PC-3 (cell line): ENCODE measurements around the gene PPP1R8. TPM values are rescaled to one million over a fixed set of nuclear protein-coding genes. Genes with fewer than 3 reads are reported as not detected.

Experiments
- ATAC-seq: fragments of 200-7000 bp; cut with Tn5 transposase; 2 replicates; pipeline ENCODE4 v1.9.1; 2020; ENCODE audit warnings: mild to moderate bottlenecking, moderate library complexity
- BruUV-seq: library from RNA; stranded (reverse); fragments of 400-500 nt; replicated peaks from 2 replicates; lab custom pipeline; 2021; lab: Mats Ljungman, UMichigan
- CTCF ChIA-PET: fragments of 300-600 bp; sonication (Branson Sonifier 250); formaldehyde crosslinking; loops from one replicate; lab custom pipeline; 2022; ENCODE audit warnings: antibody characterized with exemption; lab: Charles Lee
- POLR2A ChIA-PET: fragments of 300-600 bp; sonication (Branson Sonifier 250); formaldehyde crosslinking; loops from one replicate; lab custom pipeline; 2022; ENCODE audit warnings: antibody characterized with exemption; ENCODE audit not compliant: unreplicated experiment; lab: Charles Lee
- DNase-seq: peaks from one replicate; pipeline ENCODE4 v3.0.0-alpha.2; 2015
- H2AFZ ChIP-seq: fragments of 300-600 bp; sonication (generic); 2 replicates; pipeline ENCODE4 v1.6.0; 2016; ENCODE audit warnings: antibody characterized with exemption, low read length
- H3F3A ChIP-seq: fragments of 300-600 bp; sonication (generic); one replicate; pipeline ENCODE4 v1.6.0; 2017; ENCODE audit warnings: antibody characterized with exemption, low read length, control low read depth, mild to moderate bottlenecking; ENCODE audit not compliant: unreplicated experiment
- H3K27ac ChIP-seq: fragments of 300-600 bp; sonication (generic); 2 replicates; pipeline ENCODE4 v1.5.1; 2016; ENCODE audit warnings: mild to moderate bottlenecking, low read length
- H3K27me3 ChIP-seq: fragments of 300-600 bp; sonication (generic); 2 replicates; pipeline ENCODE4 v1.6.1; 2016; ENCODE audit warnings: low read length, mixed read lengths
- H3K36me3 ChIP-seq: fragments of 300-600 bp; sonication (generic); 2 replicates; pipeline ENCODE4 v1.6.1; 2016; ENCODE audit warnings: low read depth, mixed run types, low read length, mixed read lengths
- H3K4me1 ChIP-seq: fragments of 300-600 bp; sonication (generic); 2 replicates; pipeline ENCODE4 v1.5.1; 2016; ENCODE audit warnings: low read length; ENCODE audit not compliant: insufficient read depth
- H3K4me2 ChIP-seq: fragments of 300-600 bp; sonication (generic); 2 replicates; pipeline ENCODE4 v1.6.0; 2016; ENCODE audit warnings: low read length
- H3K4me3 ChIP-seq: fragments of 300-600 bp; sonication (generic); 2 replicates; pipeline ENCODE4 v1.5.1; 2016; ENCODE audit warnings: mild to moderate bottlenecking, low read length, mixed read lengths
- H3K79me2 ChIP-seq: fragments of 300-600 bp; sonication (generic); 2 replicates; pipeline ENCODE4 v1.6.1; 2017; ENCODE audit warnings: low read length, mixed read lengths
- H3K9ac ChIP-seq: fragments of 300-600 bp; sonication (generic); 2 replicates; pipeline ENCODE4 v1.6.0; 2016; ENCODE audit warnings: mild to moderate bottlenecking, low read length
- H3K9me2 ChIP-seq: fragments of 300-600 bp; sonication (generic); replicated peaks from 2 replicates; pipeline ENCODE4 v1.6.1; 2016; ENCODE audit warnings: mixed run types, low read length, mixed read lengths
- H3K9me3 ChIP-seq: fragments of 300-600 bp; sonication (generic); 2 replicates; pipeline ENCODE4 v1.6.1; 2016; ENCODE audit warnings: low read length, mixed read lengths
- H4K20me1 ChIP-seq: fragments of 300-600 bp; sonication (generic); 2 replicates; pipeline ENCODE4 v1.6.1; 2016; ENCODE audit warnings: low read length, mixed read lengths
- EZH2 ChIP-seq: fragments of 300-600 bp; sonication (generic); IDR thresholded peaks from one replicate; pipeline ENCODE4 v1.6.1; 2017; ENCODE audit warnings: antibody characterized with exemption, mild to moderate bottlenecking, low read length; ENCODE audit not compliant: unreplicated experiment
- EZH2phosphoT487 ChIP-seq: fragments of 300-600 bp; sonication (generic); IDR thresholded peaks from 2 replicates; pipeline ENCODE4 v1.6.1; 2018; ENCODE audit warnings: mild to moderate bottlenecking, antibody characterized with exemption, low read length, borderline replicate concordance
- intact Hi-C: fragments of 100-400 bp; cut with micrococcal nuclease; formaldehyde crosslinking; loops from 2 replicates; pipeline ENCODE4 v1.9.0; 2023
- total RNA-seq: library from RNA; depleted of rRNA; stranded (reverse); fragments of >200 nt; gene quantifications from 2 replicates; pipeline ENCODE4 v1.2.3, GENCODE V29; 2014
- TF ChIP-seq, protein P1 (sequence below): fragments of 300-600 bp; sonication (generic); conservative IDR thresholded peaks from 2 replicates; pipeline ENCODE4 v1.5.1; 2017; ENCODE audit warnings: antibody characterized with exemption, low read depth, mild to moderate bottlenecking, low read length

The PPP1R8 gene
- total RNA-seq, 1 experiment from 2014 or later: 85.0 TPM

DNA sequence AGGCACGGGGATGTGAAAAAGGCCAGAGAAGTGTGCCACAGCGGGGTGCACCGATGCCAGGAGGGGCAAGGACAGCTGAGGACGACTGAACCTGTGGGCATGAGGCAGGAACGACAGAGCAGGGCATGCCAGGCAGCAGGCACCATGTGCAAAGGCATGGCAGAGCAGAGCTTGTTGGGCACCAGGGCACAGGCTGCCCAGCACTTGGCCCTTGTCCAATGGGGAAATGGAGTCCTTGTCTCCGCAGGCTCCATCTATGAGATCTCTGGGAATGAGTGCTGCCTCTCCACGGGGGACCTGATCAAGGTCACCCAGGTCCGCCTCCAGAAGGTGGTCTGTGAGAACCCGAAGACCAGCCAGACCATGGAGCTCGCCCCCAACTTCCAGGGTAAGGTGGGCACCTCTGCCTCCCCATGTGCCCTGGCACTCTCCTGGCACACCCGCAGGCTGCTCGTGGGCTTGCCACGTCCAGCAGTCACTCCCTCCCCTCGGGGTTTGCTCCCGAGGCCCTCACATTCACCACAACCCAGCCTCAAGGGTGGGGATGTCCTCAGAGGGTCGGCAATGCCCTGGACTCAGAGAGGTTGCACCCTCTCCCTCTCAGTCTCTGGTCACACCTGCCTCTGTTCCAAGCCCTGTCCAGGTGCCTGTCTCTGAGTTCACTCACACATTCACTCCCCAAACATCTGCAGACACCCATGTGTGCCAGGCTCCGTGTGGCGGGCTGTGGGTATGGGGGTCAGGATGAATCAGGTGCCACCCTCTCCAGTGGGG lies 45.9 kb downstream of the PPP1R8 start:
- peak overlapping the region; percentile 86 for H3K27ac ChIP-seq
- H4K20me1 ChIP-seq: no peaks in the 10 kb centered on the region
- H3K4me3 ChIP-seq: no peak overlapping the region
- H3K27me3 ChIP-seq: no peaks in the 10 kb centered on the region
- H3F3A ChIP-seq: no peaks in the 10 kb centered on the region
- BruUV-seq: no TSS peak
- ATAC-seq: no peak
- no peak overlapping the region for H3K4me2 ChIP-seq
- intact Hi-C loops: no loop called here
- peaks cover 12% of the 10 kb centered on the region for H3K4me1 ChIP-seq
- H3K9me2 ChIP-seq: no peaks in the 10 kb centered on the region
- no peaks in the 10 kb centered on the region for H3K9me3 ChIP-seq
- no peaks in the 10 kb centered on the region for H3K79me2 ChIP-seq
- no peak for DNase-seq
- no peak overlapping the region for H3K9ac ChIP-seq
- H2AFZ ChIP-seq: no peak overlapping the region
- H3K36me3 ChIP-seq: no peaks in the 10 kb centered on the region
- TF ChIP-seq EZH2phosphoT487: no peak
- TF ChIP-seq, protein P1, sequence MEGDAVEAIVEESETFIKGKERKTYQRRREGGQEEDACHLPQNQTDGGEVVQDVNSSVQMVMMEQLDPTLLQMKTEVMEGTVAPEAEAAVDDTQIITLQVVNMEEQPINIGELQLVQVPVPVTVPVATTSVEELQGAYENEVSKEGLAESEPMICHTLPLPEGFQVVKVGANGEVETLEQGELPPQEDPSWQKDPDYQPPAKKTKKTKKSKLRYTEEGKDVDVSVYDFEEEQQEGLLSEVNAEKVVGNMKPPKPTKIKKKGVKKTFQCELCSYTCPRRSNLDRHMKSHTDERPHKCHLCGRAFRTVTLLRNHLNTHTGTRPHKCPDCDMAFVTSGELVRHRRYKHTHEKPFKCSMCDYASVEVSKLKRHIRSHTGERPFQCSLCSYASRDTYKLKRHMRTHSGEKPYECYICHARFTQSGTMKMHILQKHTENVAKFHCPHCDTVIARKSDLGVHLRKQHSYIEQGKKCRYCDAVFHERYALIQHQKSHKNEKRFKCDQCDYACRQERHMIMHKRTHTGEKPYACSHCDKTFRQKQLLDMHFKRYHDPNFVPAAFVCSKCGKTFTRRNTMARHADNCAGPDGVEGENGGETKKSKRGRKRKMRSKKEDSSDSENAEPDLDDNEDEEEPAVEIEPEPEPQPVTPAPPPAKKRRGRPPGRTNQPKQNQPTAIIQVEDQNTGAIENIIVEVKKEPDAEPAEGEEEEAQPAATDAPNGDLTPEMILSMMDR: no peak
- no peak for TF ChIP-seq EZH2
- POLR2A ChIA-PET: no interaction called here
- CTCF ChIA-PET: no interaction called here

DNA sequence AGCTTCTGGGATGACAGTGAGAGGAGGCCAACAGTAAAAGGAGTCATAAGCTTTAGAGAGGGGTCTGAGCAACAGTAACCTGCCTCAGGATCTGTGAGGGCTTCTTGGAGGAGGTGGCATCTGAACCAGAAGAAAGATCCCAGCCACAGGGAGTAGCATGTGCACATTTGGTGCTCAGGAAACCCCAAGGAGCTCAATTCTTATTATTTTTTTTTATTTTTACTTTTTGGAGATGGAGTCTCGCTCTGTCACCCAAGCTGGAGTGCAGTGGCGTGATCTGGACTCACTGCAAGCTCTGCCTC lies 46.5 kb downstream of the PPP1R8 start:
- intact Hi-C loops: no loop called here
- Histone ChIP-seq H3F3A (no peaks in the 10 kb centered on the region), H3K79me2 (no peaks in the 10 kb centered on the region), H3K36me3 (no peaks in the 10 kb centered on the region), H3K4me2 (no peak overlapping the region), H3K4me3 (no peak overlapping the region), H3K27me3 (no peaks in the 10 kb centered on the region), H3K27ac (no peak overlapping the region), H3K9ac (no peak overlapping the region), H4K20me1 (no peaks in the 10 kb centered on the region), H3K9me2 (no peaks in the 10 kb centered on the region), H3K4me1 (peaks cover 12% of the 10 kb centered on the region), H2AFZ (no peak overlapping the region), H3K9me3 (no peaks in the 10 kb centered on the region)
- POLR2A ChIA-PET: no interaction called here
- no peak for DNase-seq
- TF ChIP-seq, protein P1: no peak
- no peak for TF ChIP-seq EZH2phosphoT487
- no peak for TF ChIP-seq EZH2
- no peak for ATAC-seq
- CTCF ChIA-PET: no interaction called here
- no TSS peak for BruUV-seq

DNA sequence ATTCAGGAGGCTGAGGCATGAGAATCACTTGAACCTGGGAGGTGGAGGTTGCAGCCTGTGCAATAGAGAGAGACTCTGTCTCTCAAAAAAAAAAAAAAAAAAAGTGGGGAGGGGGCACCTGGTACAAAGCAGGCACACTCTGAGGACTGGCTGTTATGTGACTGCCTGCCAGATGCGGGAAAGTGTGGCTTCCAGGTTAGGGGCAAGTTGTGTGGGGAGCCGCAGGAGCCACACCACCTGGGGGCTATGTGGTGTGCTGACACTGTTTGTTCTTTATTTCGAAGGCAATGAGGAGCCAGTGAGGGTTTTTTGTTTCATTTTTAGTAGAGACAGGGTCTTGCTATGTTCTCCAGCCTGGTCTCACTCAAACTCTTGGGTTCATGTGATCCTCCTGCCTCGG lies 47.5 kb downstream of the PPP1R8 start:
- H3K36me3 ChIP-seq: no peaks in the 10 kb centered on the region
- H3K4me3 ChIP-seq: no peak overlapping the region
- no peak overlapping the region for H2AFZ ChIP-seq
- intact Hi-C loops: no loop called here
- no peaks in the 10 kb centered on the region for H3K79me2 ChIP-seq
- H3F3A ChIP-seq: no peaks in the 10 kb centered on the region
- no peaks in the 10 kb centered on the region for H3K27me3 ChIP-seq
- no peak overlapping the region for H3K4me2 ChIP-seq
- CTCF ChIA-PET: no interaction called here
- no peak for TF ChIP-seq EZH2
- TF ChIP-seq, protein P1: no peak
- peaks cover 12% of the 10 kb centered on the region for H3K4me1 ChIP-seq
- no peaks in the 10 kb centered on the region for H3K9me2 ChIP-seq
- H3K27ac ChIP-seq: no peak overlapping the region
- DNase-seq (no peak), ATAC-seq (no peak)
- BruUV-seq: no TSS peak
- no peaks in the 10 kb centered on the region for H3K9me3 ChIP-seq
- no peaks in the 10 kb centered on the region for H4K20me1 ChIP-seq
- H3K9ac ChIP-seq: no peak overlapping the region
- POLR2A ChIA-PET: no interaction called here
